ENCODE data around the gene MS4A10.

The MS4A10 gene

DNA sequence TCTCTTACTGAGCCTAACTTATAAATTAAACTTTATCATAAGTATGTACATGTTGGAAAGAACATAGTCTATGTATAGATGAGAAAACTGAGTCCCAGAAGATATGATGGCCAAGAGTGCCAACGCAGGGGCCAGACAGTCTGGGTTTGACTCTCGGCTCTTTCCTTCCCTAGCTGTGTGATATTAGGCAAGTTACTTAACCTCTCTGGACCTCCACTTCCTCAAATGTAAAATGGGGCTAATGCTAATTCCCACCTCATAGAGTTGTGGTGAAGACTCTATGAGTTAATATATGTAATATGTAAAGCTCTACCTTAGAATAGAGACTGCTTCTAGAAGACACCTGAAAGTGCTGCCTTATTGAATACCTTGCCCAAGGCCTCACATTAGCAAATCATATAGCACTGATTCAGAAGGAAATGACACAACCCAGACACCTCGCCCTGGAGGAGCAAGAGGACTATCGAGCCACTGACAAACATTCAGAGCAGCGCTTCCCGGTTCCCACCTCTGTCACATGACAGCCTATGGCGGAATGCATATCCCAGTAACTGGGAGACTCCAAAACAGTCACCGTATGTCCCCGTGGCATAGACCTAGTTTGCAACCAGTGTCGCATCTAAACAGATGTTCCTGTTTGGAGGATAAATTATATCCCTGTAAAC is 45.5 kb downstream of the MS4A10 start:
- no peak for DNase-seq (ENCODE audit: low read depth)

DNA sequence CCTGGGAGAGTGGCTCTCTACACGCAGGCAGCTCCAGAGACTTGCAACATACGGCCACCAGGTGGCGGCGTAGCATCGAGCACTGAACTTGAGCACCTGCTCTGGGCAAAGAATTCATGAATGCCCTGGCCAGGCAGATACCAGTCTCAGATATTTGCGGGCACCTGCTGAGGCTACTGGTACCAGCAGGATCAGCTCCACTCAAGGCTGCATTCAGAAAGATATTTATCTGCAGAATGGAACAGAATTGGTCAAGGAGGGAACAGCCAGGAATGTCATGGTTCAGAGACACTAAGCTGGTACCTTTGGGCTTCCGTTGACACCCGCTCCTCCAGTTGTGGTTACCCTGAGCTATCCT is 46.0 kb downstream of the MS4A10 start:
- peak; percentile 35 for DNase-seq (ENCODE audit: low read depth)

DNA sequence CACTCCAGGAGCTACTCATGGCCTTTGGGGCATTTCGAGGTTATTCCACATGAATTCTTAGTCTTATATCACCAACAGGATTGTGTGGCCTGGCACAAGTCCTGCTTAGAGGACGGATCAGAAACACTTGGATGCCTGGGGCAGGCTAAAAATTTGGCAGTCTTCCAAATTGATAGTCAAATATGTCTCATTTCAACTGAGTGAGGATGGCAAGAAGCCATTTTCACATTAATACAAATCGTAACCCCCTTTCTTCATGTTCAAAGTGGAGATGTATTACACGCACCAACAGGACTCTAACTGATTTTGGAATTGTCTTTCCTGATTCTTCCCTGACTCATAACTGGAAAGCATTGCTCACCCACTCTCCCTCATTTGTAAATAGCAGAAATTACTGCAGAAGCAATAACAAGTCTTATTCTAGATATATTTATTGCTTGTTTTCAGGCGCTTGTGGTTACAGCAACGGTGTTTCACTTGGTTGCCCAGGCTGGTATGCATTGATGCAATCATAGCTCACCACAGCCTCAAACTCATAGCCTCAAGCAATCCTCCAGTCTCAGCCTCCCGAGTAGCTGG is 46.5 kb downstream of the MS4A10 start:
- DNase-seq (ENCODE audit: low read depth): no peak

DNA sequence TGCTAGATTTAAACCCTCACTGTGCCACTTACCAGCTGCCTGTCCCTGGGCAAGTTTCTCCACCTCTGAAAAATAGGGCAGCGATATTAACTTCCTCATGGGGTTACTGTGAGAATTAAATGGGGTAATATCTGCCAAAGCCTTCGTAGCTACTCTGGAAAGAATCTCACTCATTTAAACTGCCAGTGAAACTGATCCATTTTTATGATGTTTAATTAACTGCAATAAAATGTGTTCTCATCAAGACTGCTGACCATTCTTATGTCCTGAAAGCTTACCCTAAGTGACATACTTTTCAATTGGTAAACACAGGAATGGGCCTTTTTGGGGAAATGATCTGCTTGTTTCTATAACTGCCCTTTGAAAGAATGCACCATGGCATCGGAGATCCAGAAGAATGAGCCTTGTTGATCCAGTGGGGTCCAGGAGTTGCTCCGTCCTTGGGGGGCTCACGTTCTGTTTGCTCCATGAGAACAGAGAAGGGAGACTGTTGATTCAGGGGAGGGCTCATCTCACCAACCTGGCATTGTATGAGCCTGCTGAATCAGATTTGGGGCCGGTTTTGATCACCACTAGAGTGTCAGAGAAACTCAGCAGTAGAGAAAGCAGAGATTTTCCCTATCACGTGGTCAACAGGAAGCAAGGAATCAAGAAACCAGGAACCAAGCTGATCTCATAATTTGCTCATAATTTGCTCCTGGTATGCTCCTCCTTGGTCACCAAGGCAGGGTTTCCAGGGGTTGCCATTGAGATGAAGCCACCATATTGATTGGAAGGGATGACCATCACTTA is 49.8 kb downstream of the MS4A10 start:
- DNase-seq (ENCODE audit: low read depth): no peak

DNA sequence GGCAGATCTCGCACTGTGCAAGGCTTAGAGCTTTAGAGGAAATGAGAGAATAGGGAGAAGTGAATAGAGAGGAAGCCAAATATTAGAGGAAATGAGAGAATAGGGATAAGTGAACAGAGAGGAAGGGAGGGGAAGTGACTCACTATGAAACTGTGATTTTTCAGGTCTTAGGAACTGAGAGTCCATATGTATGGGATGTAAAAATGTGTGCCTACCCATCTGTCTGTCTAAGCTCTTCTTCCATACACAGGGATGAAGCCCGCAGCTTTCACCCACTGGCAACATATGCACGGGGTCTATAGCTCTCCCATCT is 50.4 kb downstream of the MS4A10 start:
- DNase-seq (ENCODE audit: low read depth): no peak

DNA sequence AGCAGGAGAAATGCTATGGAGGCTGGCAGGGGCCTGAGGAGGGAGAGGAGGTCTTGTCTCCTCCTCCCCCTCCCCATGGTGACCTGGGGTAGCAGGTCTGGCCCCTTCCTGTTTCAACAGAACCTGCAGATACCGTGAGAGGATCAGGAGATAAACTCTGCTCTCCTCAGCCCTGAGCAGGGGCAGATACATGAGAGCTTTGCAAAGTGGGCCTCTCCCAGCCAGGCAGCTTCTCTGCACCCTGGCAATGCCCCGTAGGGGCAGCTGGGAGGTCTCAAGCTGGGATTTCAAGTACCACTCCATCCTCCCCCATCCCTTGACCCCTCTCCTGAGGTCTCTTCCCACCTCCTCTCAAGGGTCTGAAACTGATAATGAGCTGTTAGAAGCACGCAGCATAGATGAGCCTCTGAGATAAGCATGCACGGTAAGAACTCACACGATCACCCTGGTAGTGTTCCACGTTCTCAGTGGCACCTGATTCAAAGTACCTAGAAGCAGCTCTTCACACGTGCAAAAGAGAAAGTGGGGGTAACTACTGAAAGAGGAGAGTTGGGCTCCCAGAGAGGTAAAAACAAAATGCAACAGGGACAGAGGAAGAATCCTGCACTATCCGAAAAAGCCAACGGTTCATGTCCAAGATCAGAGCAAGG is 51.9 kb downstream of the MS4A10 start:
- no peak for DNase-seq (ENCODE audit: low read depth)

DNA sequence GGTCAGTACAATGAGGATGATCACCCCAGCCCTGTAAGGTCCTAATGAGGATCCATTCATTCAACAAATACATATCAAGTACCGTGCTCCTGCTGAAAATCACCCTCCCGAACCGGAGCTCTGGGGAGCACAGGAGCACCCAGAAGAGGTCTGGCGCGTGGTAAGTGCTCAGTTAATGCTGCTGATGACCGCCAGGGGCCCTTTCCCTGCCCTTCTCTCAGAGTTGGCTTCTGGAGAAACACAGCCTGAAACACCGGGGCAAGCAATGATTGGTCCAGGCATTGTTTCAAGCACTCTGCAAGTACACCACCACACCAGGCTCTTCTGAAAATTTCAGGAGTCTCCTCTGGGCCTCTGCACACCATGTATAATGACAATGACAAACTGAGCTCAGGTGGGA is 53.0 kb downstream of the MS4A10 start:
- DNase-seq (ENCODE audit: low read depth): no peak

DNA sequence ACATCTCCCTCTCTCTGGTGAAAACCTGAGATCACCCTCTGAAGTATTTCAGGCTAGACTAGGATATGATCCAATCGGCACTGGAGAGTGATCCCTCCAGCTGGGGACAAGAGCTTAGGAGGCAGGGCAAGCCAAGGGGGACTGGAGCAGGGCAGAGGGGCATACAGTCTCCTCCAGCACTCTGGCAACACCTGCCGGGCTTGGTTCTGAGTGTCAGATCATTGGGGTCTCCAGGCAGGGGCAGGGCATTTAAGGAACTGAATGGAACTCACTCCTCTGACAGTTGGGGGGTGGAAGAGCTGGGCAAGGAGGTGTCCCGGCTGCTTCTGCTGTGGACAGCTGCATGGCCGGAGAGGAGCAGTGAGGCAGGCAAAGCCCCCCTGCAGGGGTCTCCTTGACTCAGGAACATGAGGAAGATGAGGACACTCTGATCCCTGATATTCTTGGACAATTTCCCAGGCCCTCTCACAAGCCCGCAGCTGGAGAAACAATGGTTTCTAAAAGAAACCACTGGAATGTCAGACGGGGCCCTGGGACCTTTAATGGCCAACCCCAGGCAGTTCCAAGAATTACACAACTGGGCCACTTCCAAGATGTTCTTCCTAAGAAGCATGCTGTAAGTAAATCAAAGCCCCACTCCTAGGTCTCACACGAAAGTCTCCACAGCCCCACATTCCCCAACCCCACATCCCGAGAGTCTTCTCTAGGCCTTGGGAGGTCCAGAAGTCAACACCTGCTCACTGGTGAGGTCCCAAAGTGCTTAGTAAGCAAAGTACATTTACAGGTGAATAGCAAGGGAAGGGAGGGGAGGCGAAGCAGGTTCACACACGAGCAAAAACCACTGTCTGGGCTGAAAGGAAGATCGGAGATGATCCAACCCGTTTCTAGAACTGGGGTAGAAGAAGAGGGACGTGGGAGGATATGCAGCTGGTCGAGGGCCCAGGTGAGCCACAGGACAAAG is 55.6 kb downstream of the MS4A10 start:
- DNase-seq (ENCODE audit: low read depth): peak; percentile 54

DNA sequence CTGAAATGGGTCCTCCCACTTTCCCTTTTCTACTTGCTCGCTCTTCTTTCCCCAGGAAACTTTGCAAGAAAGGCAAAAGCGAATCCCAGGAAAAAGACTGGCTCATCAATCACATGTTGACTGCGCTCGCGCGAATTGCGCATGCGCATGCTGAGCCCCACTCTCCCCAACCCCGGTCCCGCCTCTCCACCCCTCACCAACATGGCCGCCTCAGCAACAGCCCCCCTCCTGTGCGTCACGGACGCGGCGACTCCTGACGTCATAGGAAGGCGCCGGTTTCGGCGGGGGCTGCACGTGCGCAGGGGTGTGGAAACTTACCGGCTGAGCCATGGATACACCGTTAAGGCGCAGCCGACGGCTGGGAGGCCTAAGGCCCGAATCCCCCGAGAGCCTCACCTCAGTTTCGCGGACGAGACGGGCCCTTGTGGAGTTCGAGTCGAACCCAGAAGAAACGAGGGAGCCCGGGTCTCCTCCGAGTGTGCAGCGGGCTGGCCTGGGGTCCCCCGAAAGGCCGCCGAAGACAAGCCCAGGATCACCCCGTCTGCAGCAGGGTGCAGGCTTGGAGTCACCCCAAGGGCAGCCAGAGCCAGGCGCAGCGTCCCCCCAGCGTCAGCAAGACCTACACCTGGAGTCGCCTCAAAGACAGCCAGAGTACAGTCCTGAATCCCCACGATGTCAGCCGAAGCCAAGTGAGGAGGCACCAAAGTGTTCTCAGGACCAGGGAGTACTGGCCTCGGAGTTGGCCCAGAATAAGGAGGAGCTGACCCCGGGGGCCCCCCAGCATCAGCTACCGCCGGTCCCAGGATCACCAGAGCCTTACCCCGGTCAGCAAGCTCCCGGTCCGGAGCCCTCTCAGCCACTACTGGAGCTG is 56.9 kb downstream of the MS4A10 start, which contains the start of gene CCDC86:
TSS of gene CCDC86 (plus strand) at position 317 of the 871 bp plus-strand sequence. CDS start at position 329, 12 bp downstream.
- DNase-seq (ENCODE audit: low read depth): peak; percentile 83

DNA sequence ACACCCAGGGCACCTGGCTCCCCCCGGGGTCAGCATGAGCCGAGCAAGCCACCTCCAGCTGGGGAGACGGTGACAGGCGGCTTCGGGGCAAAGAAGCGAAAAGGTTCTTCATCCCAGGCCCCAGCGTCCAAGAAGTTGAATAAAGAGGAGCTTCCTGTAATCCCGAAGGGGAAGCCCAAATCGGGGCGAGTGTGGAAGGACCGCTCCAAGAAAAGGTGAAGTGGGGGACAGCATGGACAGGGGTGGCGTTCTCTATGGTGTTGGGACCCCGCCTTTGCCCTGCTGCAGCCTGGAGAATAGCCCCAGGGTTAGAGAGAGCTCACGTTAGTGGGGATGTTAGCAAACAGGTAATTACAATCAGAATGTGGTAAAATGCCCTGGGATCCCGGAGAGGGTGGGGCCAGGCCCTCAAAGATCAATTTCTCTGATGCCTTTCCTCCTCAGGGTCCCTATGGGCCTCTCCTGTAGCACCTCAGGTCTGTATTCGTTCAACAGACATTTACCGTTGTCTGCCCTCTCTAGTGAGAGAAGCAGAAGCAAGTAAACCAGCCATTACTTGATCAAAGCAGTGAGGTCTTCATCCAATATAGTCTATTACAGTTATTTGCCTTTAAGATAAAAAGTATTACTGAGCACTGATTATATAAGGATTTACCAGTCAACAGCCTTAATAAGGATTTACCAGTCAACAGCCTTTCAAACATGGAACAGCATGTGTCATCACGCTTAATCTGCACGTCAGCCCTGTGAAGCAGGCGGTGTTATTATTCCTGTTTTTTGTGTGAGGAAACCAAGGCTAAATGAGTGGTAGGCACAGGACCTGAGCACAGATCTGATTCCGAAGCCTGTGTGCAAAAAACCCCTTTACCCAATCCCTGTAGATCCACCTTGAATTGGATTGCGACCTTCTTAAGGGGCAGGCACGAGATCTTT is 57.8 kb downstream of the MS4A10 start:
- no peak for DNase-seq (ENCODE audit: low read depth)

DNA sequence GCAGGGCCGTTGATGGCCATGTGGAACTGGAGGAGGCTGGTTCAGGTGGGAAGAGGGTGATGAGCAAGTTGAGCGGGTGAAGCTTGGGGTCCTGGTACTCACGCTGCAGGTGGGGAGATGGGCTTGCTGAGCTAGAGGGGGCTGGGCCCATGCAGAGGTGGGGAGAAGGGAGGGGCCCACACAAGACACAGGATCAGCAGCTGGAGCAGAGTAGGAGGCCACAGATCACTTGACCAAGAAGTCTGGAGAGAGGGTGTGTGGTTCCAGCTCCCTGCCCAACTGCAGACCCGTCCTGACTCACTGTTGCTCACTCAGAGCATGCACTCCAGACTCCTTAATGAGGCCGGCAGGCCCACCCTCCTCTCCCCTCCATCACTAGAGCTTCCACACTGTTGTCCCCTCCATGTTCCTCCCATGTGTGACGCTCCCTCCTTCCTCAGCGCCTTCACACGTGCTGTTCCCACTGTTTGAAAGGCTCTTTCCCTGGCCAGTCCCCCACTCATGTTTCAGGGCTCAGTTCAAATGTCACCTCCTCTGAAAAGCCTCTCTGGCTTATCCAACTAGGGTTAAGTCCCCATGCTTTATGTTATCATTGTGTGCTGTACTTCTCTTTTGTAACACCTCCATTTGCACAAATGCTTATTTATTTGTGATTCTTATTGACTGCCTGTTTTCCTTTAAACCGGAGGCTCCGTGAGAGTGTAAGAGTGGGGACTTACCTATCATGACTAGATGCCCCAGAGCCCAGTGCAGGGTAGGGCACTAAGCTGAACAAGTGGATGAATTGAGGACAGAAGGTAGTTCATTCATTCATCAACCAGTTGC is 59.1 kb downstream of the MS4A10 start:
- no peak for DNase-seq (ENCODE audit: low read depth)

DNA sequence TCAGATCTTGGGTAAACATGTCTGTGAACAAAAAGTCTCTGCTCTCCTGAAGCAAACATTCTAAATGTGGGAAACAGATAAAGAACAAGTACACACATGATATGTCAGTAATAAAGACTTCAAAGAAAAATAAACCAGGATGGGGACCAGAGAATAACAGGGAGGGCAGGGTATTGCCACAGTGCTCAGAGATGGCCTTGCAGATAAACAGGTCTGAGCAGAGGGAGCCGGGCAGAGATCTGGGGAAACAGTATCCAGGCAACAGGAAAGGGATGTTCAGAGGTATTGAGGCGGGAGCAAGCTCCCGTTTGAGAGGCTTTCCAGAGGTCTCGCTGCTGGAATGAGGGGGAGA is 59.7 kb downstream of the MS4A10 start:
- DNase-seq (ENCODE audit: low read depth): no peak

DNA sequence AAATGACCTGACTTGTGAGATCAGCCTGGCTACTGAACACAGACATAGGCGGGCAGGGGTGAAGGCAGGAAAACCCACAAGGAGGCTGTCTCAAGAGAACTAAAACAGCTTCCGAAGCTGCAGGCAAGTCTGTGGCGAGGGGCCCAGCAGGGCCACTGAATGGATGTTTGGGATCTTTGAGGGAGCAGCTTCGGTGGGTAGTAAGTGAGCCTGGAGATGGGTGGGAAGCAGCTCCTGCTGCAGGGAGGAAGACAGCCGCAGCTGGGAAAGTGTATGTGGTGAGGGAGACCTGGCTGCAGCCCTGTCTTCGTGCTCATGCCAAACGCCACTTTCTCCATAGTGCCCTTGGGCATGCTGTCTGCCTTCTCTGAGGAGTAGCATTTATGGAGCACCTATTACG is 60.2 kb downstream of the MS4A10 start:
- no peak for DNase-seq (ENCODE audit: low read depth)

DNA sequence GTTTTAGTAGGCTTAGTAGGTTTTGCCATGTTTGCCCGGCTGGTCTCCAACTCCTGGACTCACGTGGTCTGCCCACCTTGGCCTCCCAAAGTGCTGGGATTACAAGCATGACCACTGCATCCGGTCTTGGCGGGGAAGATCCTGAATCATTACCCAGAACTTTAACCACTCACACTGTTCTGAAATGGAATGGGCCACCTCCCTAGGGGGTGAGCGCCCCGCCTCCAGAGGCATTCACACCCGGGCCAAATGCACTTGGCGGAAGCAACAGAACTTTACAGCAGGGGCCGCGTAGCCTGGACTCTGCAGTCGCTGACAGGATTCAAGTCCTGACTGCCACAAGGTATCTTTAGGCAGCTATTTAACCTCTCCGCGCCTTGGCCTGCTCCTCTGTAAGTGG is 62.1 kb downstream of the MS4A10 start:
- DNase-seq (ENCODE audit: low read depth): no peak

DNA sequence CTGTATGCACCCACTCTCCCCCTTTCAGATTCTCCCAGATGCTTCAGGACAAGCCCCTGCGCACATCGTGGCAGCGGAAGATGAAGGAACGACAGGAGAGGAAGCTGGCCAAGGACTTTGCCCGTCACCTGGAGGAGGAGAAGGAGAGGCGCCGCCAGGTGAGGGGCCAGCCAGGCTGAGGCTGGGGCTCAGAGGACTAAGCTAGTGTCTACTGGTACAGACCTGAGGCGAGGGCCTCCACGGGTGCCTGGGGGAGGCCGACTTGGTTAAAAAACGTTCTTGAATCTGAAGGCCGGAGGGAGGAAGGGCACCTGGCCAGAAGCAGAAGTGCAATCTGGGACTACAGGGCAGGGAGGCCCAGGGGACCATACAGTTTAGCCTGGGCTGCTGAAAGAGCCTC is 62.8 kb downstream of the MS4A10 start:
- DNase-seq (ENCODE audit: low read depth): no peak

DNA sequence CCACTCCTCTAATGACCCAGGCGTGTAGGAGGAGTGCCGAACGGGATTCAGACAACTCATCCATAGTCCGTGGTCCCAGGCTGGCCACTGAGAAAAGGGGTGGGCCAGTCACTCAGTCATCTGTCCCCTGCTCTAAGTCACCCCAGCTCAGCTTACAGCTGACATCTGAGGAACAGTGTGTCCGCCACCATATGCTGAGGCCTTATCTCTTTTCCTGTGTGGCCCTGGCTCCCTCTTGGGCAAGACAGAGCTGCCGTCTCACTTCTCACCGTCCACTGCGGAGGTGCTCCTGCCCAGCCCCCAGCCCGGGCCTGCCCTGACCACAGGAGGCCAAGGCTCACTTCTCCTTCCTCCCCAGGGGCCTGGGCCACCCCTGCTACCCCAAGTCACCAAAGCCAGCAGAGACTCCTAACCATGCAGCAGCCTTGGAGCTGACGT is 63.6 kb downstream of the MS4A10 start:
- no peak for DNase-seq (ENCODE audit: low read depth)

DNA sequence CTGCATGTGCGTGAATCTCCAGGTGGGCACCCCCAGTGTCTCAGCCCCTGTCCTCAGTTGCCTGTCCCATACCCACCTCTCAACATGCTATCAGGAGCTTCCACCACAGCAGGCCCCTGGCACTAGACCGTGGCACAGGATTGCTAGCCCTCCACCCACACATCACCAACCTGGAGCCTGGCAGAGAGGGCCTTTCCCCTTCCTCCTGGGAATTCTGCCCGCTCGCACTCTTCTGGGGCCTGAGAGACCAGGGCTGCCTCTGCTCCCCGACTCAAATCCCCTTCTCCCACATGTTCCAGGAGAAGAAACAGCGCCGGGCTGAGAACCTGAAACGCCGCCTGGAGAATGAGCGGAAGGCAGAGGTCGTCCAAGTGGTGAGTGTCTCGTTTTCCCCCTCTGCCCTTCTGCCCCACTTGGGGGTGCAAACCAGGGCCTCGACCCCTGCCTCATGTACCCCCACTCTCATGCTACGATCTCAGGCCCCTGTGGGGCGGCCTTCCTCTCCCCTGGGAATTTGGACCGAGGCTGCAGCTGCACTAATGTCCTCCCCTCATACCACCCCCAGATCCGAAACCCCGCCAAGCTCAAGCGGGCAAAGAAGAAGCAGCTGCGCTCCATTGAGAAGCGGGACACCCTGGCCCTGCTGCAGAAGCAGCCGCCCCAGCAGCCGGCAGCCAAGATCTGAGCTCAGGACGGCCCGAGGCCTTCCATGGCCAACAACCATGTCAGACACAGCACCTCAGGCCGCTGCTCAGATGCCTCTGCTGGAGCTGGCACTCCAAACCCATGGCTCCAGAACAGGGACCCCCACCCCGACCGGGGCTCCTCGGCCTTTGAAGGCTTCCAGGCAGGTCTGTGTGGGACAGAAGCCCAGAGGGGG is 64.7 kb downstream of the MS4A10 start:
- DNase-seq (ENCODE audit: low read depth): no peak
